ENCODE measurements around the gene WDR49.

WDR49 gene

DNA sequence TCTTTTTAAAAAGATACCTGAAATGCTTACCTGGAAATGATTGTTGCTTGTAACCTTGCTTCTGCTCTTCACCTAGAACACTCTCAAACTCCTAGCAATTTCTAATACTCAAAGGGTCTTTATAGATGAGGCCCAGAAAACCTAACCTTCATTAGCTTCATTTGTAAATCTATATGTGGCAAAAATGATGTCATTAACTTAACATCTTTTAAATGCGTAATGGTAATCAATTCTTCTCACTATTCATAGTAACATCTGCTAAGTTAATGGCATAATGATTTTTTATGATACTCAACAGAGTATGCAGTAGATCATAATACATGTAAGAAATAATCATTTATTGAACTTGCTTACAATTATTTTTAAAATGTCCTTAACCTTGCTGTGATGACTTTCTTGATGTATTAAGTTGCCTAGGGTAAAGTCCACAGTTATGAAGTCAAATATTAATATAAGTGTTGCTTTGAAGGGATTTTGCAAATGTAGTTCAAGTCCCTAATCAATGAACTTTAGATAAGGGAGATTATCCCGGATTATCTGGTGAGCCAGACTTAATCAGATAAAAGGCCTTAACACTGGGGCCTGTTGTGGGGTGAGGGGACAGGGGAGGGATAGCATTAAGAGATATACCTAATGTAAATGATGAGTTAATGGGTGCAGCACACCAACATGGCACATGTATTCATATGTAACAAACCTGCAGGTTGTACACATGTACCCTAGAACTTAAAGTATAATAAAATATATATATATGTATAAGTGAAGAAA is 169.8 kb downstream of the WDR49 start:
- no peak overlapping the region for H3K4me3 ChIP-seq (ENCODE audit: low read depth, low read length)

DNA sequence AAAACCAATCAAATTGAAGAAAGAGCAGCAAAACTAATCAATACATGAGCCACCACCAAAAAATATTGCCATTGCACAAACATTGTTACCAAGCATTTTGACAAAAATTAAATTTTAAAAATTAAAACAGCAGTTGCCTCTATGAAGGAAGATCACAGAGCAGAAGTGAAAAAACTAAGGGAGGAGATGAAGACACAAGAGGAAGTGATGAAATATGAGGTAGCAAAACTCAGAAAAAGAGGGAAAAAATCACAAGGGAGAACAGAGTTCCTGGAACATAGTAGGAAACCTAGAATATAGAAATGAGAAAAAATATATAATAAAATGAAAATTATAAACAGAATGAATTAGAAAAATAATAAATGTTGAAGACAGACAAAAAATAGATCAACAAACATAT is 172.6 kb downstream of the WDR49 start:
- H3K4me3 ChIP-seq (ENCODE audit: low read depth, low read length), result no peak overlapping the region
- TF ChIP-seq CTCF (IDR thresholded peaks at IDR 0.05; ENCODE audit: low read depth, low read length), result no peak

More for the DNA sequence above, 169.8 kb downstream of the WDR49 start:
- no peak for TF ChIP-seq CTCF (IDR thresholded peaks at IDR 0.05; ENCODE audit: low read depth, low read length)

DNA sequence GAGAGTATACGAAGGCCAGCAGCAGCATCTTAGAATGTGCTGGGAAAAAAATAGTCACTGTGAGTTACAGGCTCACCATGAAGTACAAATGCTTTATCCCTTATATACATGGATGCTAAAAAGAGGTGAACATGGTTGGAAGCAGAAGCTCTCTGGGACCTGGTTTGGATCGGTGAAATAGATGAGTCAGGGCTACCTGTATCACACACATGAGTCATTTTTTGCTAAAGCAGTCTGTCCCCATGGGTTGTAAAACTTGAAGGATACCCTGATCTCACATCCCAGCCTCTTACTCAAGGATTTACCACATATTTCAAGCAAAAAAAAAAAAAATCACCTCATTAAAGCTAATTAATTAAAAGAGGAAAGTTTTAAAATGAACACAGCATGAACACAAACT is 173.0 kb downstream of the WDR49 start:
- H3K4me3 ChIP-seq (ENCODE audit: low read depth, low read length), result no peak overlapping the region
- no peak for TF ChIP-seq CTCF (IDR thresholded peaks at IDR 0.05; ENCODE audit: low read depth, low read length)

DNA sequence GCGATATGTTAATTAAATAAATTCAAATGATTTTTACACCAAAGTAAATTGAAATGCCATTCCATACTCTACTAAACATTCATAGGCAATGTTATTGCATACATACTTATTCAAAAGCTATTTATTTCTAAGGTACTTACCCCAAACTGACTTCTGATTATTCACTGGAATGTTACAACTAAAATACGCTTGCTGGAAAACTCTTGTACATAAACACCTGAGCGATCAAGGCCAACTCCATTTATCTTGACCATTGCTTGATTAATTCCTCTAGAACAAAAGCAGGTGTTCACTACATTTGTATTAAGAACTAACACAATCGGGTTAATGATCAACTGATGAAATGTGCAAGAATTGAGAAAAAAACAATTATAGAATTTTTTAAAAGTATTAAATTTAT is 179.9 kb downstream of the WDR49 start, which contains the start of gene SERPINI2:
TSS of gene SERPINI2 (minus strand) at position 180 of the 400 bp plus-strand sequence. CDS start 2,208 bp downstream, outside the sequence.
- no peak for TF ChIP-seq CTCF (IDR thresholded peaks at IDR 0.05; ENCODE audit: low read depth, low read length)
- H3K4me3 ChIP-seq (ENCODE audit: low read depth, low read length), result no peak within 1 kb of the TSS

GRCh38 chr3:167469381-167469780 is 184.4 kb downstream of the WDR49 start:
- H3K4me3 ChIP-seq (ENCODE audit: low read depth, low read length), result no peak overlapping the region
- no peak for TF ChIP-seq CTCF (IDR thresholded peaks at IDR 0.05; ENCODE audit: low read depth, low read length)

DNA sequence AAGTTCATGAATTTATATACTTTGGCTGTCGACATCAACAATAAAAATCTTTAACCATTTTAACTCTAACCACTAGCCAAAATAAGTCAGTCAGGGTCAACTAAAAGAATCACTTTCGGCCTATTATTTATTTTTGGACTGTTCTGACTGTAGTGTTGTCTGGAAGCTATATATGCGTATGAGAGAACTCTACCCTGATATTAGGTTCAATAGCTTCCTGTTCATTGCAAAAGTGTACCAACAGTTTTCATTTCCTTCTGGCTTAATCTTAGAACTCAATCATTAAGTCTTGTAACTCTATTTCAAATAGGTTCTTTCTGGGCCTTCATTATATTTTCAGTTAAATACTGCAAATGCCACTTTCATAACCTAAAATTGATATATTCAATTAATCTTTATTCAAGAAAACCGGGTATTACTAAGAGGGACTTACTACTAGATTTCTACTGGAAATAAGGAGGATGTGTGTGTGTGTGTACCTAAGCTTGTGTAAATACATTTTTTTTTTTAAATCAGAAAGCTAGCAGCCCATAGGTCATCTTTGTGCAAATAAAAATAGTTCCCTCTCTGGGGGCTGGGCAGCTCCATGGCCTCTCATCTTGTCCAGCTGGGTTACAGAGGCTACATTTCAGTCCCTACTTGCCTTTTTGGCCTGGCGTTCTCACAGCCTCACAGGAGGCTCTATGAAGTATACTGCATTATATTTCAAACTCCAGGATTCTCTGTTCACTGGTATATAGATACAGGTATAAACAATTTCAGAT is 185.7 kb downstream of the WDR49 start:
- no peak overlapping the region for H3K4me3 ChIP-seq (ENCODE audit: low read depth, low read length)
- no peak for TF ChIP-seq CTCF (IDR thresholded peaks at IDR 0.05; ENCODE audit: low read depth, low read length)

DNA sequence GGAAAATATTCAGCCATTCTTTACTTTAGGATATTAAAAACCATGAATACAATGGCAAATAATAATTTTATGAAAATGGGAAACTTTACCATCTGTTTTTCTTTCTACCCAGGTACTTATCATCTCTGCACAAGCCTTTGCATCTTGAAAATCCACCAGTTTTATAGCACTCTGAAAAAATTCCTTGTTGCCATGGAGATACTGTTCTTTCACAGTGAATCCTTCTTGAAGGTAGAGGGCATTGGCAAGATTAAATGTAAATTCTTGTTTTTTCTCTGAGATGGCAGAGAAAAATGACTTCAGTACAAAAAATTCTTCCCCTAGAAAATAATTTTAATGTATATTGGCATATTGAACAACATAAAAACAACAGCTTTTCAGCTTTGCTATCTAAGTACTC is 186.8 kb downstream of the WDR49 start:
- no peak for TF ChIP-seq CTCF (IDR thresholded peaks at IDR 0.05; ENCODE audit: low read depth, low read length)

More for the DNA sequence above, 186.8 kb downstream of the WDR49 start:
- no peak overlapping the region for H3K4me3 ChIP-seq (ENCODE audit: low read depth, low read length)

All from WI38 (cell line).